IMR-90 (cell line): ENCODE data around the gene NUP210L. TPM values are rescaled to one million over a fixed set of nuclear protein-coding genes. Genes with fewer than 3 reads are reported as not detected.

ENCODE experiments used
- ATAC-seq: fragments of 200-7000 bp; cut with Tn5 transposase; 2 replicates; pipeline ENCODE4 v1.9.1; 2020; ENCODE audit warnings: low read depth, mild to moderate bottlenecking, moderate library complexity
- BruUV-seq: library from RNA; stranded (reverse); fragments of 400-500 nt; replicated peaks from 2 replicates; lab custom pipeline; 2021; lab: Mats Ljungman, UMichigan
- CTCF ChIA-PET: fragments of 300-600 bp; formaldehyde crosslinking; extraction: SDS; loops from one replicate; lab custom pipeline; 2021; ENCODE audit warnings: antibody characterized with exemption; lab: Yijun Ruan, JAX
- POLR2A ChIA-PET: fragments of 300-600 bp; sonication (Branson Sonifier 250); formaldehyde crosslinking; loops from one replicate; lab custom pipeline; 2022; ENCODE audit warnings: antibody characterized with exemption; ENCODE audit not compliant: unreplicated experiment; lab: Charles Lee
- DNase-seq: peaks from one replicate; pipeline ENCODE4 v3.0.0; 2013
- H2AFZ ChIP-seq: replicated peaks from 2 replicates; pipeline ENCODE3; 2013; ENCODE audit warnings: low read length, mild to moderate bottlenecking; ENCODE audit not compliant: poor library complexity
- H2AK5ac ChIP-seq: 2 replicates; pipeline ENCODE4 v1.6.1; 2013; ENCODE audit warnings: low read depth, low read length, inconsistent platforms
- H2AK9ac ChIP-seq: replicated peaks from 2 replicates; pipeline ENCODE3; 2013; ENCODE audit warnings: mild to moderate bottlenecking, low read depth, low read length, moderate library complexity; ENCODE audit not compliant: poor library complexity
- H2BK120ac ChIP-seq: 2 replicates; pipeline ENCODE4 v1.6.1; 2013; ENCODE audit warnings: low read depth, low read length, inconsistent platforms
- H2BK15ac ChIP-seq: 3 replicates; pipeline ENCODE4 v1.6.1; 2013; ENCODE audit warnings: low read depth, low read length, inconsistent platforms
- H2BK20ac ChIP-seq: 2 replicates; pipeline ENCODE4 v1.6.1; 2013; ENCODE audit warnings: low read depth, mild to moderate bottlenecking, inconsistent platforms, low read length, moderate library complexity
- H2BK5ac ChIP-seq: 2 replicates; pipeline ENCODE4 v1.6.1; 2013; ENCODE audit warnings: mild to moderate bottlenecking, low read depth, low read length, inconsistent platforms; ENCODE audit not compliant: poor library complexity, severe bottlenecking
- H3K14ac ChIP-seq: replicated peaks from 2 replicates; pipeline ENCODE4 v1.6.1; 2013; ENCODE audit warnings: low read depth, low read length, inconsistent platforms
- H3K18ac ChIP-seq: 2 replicates; pipeline ENCODE4 v1.6.1; 2013; ENCODE audit warnings: low read depth, low read length, control low read depth
- H3K23ac ChIP-seq: 2 replicates; pipeline ENCODE4 v1.6.1; 2013; ENCODE audit warnings: low read depth, low read length, inconsistent platforms
- H3K27ac ChIP-seq: 2 replicates; pipeline ENCODE4 v1.5.1; 2013; ENCODE audit warnings: mild to moderate bottlenecking, control low read depth, low read length; ENCODE audit not compliant: insufficient read depth
- H3K27me3 ChIP-seq: 2 replicates; pipeline ENCODE4 v1.6.1; 2013; ENCODE audit warnings: low read length; ENCODE audit not compliant: control insufficient read depth, insufficient read depth
- H3K36me3 ChIP-seq: 2 replicates; pipeline ENCODE4 v1.6.1; 2013; ENCODE audit warnings: low read length, mixed read lengths; ENCODE audit not compliant: control insufficient read depth, insufficient read depth
- H3K4ac ChIP-seq: 2 replicates; pipeline ENCODE4 v1.6.1; 2013; ENCODE audit warnings: low read depth, low read length, inconsistent platforms
- H3K4me1 ChIP-seq: 2 replicates; pipeline ENCODE4 v1.6.1; 2013; ENCODE audit warnings: low read length, mixed read lengths; ENCODE audit not compliant: control insufficient read depth, insufficient read depth
- H3K4me2 ChIP-seq: 2 replicates; pipeline ENCODE4 v1.6.1; 2013; ENCODE audit warnings: low read depth, mild to moderate bottlenecking, control low read depth, low read length, moderate library complexity
- H3K4me3 ChIP-seq: 2 replicates; pipeline ENCODE4 v1.5.1; 2013; ENCODE audit warnings: low read depth, mild to moderate bottlenecking, control low read depth, low read length, moderate library complexity; ENCODE audit not compliant: insufficient read depth
- H3K56ac ChIP-seq: 2 replicates; pipeline ENCODE4 v1.6.1; 2013; ENCODE audit warnings: low read length, inconsistent platforms; ENCODE audit not compliant: insufficient read depth; ENCODE audit errors: extremely low read depth
- H3K79me1 ChIP-seq, 2 experiments: 2 replicates each; pipeline ENCODE4 v1.6.1; 2013; ENCODE audit warnings: low read length in 2 of 2, inconsistent platforms in 1 of 2, low read depth in 1 of 2
- H3K9ac ChIP-seq: 2 replicates; pipeline ENCODE4 v1.6.1; 2013; ENCODE audit warnings: low read depth, low read length, control low read depth
- H3K9me1 ChIP-seq: 2 replicates; pipeline ENCODE4 v1.6.1; 2013; ENCODE audit warnings: low read length, inconsistent platforms; ENCODE audit not compliant: insufficient read depth
- H3K9me3 ChIP-seq: 2 replicates; pipeline ENCODE4 v1.6.1; 2013; ENCODE audit warnings: low read length; ENCODE audit not compliant: control insufficient read depth, insufficient read depth
- H4K20me1 ChIP-seq: 2 replicates; pipeline ENCODE4 v1.6.1; 2013; ENCODE audit warnings: low read length, inconsistent platforms; ENCODE audit not compliant: insufficient read depth
- H4K5ac ChIP-seq: 2 replicates; pipeline ENCODE4 v1.6.1; 2013; ENCODE audit warnings: mild to moderate bottlenecking, low read depth, low read length, control low read depth
- H4K8ac ChIP-seq, 2 experiments: 2 replicates each; pipeline ENCODE4 v1.6.1; 2013; ENCODE audit warnings: low read depth in 2 of 2, low read length in 2 of 2, control low read depth in 1 of 2, inconsistent platforms in 1 of 2
- H4K91ac ChIP-seq: 2 replicates; pipeline ENCODE4 v1.6.1; 2013; ENCODE audit warnings: low read depth, low read length, inconsistent platforms; ENCODE audit not compliant: insufficient read depth
- RAD21 ChIP-seq: IDR thresholded peaks from 2 replicates; pipeline ENCODE4 v1.6.1; 2012; ENCODE audit warnings: low read length, improper control_type of control experiment
- RFX5 ChIP-seq: IDR thresholded peaks from 2 replicates; pipeline ENCODE4 v1.8.0; 2012; ENCODE audit warnings: low read depth, mild to moderate bottlenecking, low read length, moderate library complexity
- WGBS, 2 experiments: methylation state at CpG; one replicate each; pipeline versions ENCODE4 v1.1.5 to v1.1.7; 2013; ENCODE audit warnings: missing lambda C conversion rate in 2 of 2; ENCODE audit not compliant: insufficient read length in 1 of 2; ENCODE audit errors: extremely low coverage in 2 of 2; 5-methylcytosine and 5-hydroxymethylcytosine counted together
- dilution Hi-C: fragments of 300-500 bp; cut with HindIII; formaldehyde crosslinking; loops from one replicate; pipeline ENCODE4 v1.14.3; 2018; ENCODE audit warnings: low sequenced_read_pairs; ENCODE audit not compliant: unreplicated experiment
- in situ Hi-C: fragments of 300-500 bp; cut with MboI; formaldehyde crosslinking; loops from 3 replicates; pipeline ENCODE4 v1.14.3; 2019; ENCODE audit warnings: low sequenced_read_pairs, inconsistent platforms, mixed read lengths
- intact Hi-C: fragments of 100-400 bp; cut with micrococcal nuclease; formaldehyde crosslinking; loops from 2 replicates; pipeline ENCODE4 v1.10.0; 2022
- polyA plus RNA-seq, 3 experiments: library from polyadenylated mRNA; depleted of rRNA; stranded (reverse); fragments of >200 nt; gene quantifications; 2 replicates each; pipeline ENCODE4 v1.2.3, GENCODE V29; 2012; ENCODE audit warnings: low replicate concordance in 1 of 3
- total RNA-seq: library from RNA; depleted of rRNA; stranded (reverse); fragments of >200 nt; gene quantifications from 2 replicates; pipeline ENCODE4 v1.2.3, GENCODE V29; 2012
- TF ChIP-seq, protein P1 (sequence below): fragments of 150-350 bp; IDR thresholded peaks from 2 replicates; pipeline ENCODE4 v1.6.1; 2016; ENCODE audit warnings: low read depth, mild to moderate bottlenecking, low read length, moderate library complexity, borderline replicate concordance

Gene NUP210L
- total and polyA plus RNA-seq, 2 of the 4 experiments (the other 2 are of a cell fraction) = under 0.01 to 0.02 TPM

DNA sequence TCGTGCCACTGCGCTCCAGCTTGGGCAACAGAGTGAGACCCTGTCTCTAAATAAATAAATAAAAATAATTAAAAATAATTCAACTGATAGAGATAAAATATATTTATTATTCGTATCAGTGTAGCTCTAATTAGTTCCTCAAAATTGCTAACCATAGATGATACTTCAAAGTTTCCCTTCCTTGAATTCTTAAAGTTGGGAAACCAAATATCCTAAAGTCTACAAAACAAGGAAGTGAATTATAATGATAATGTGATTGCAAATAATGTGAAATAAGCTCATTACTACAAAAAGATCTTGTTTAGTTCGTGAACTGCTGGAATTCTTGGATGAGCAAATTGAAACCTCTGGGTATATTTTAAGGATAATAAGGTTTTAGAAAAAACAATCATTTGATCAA lies 60.5 kb downstream of the NUP210L start:
- H3K9ac ChIP-seq = no peak overlapping the region
- ATAC-seq (no peak), DNase-seq (no peak)
- H2AK5ac ChIP-seq = no peak overlapping the region
- no peak overlapping the region for H2AFZ ChIP-seq
- no peak overlapping the region for H3K4me2 ChIP-seq
- no peaks in the 10 kb centered on the region for H4K20me1 ChIP-seq
- H3K79me1 ChIP-seq = no peaks in the 10 kb centered on the region
- in situ Hi-C loops (no loop called here), intact Hi-C loops (no loop called here), dilution Hi-C loops (no loop called here)
- no peak overlapping the region for H2BK5ac ChIP-seq
- WGBS, 2 experiments = no CpG with 5 or more reads among the region's 4 CpGs
- no peak overlapping the region for H4K8ac ChIP-seq
- TF ChIP-seq, protein P1, sequence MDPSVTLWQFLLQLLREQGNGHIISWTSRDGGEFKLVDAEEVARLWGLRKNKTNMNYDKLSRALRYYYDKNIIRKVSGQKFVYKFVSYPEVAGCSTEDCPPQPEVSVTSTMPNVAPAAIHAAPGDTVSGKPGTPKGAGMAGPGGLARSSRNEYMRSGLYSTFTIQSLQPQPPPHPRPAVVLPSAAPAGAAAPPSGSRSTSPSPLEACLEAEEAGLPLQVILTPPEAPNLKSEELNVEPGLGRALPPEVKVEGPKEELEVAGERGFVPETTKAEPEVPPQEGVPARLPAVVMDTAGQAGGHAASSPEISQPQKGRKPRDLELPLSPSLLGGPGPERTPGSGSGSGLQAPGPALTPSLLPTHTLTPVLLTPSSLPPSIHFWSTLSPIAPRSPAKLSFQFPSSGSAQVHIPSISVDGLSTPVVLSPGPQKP = no peak
- TF ChIP-seq RFX5 = no peak
- no peak for TF ChIP-seq RAD21
- no peak overlapping the region for H3K4ac ChIP-seq
- ChIA-PET POLR2A (no interaction called here), CTCF (interaction anchor here (0.5 kb wide), 1 partner anchor 58 kb away, joined by 3 read pairs; no protein-coding TSS in a partner anchor)
- H3K18ac ChIP-seq = no peak overlapping the region
- no peaks in the 10 kb centered on the region; the same call in 1 of the 2 replicates for H3K9me3 ChIP-seq
- no peak overlapping the region for H3K56ac ChIP-seq
- no peak overlapping the region for H3K14ac ChIP-seq
- no peak overlapping the region for H4K5ac ChIP-seq
- no peak overlapping the region for H4K91ac ChIP-seq
- H2BK15ac ChIP-seq = no peak overlapping the region
- no peak overlapping the region for H3K27ac ChIP-seq
- no peak overlapping the region for H3K4me3 ChIP-seq
- no TSS peak for BruUV-seq
- no peaks in the 10 kb centered on the region for H3K36me3 ChIP-seq
- no peak overlapping the region for H2BK120ac ChIP-seq
- H3K23ac ChIP-seq = no peak overlapping the region
- no peak overlapping the region for H2BK20ac ChIP-seq
- no peaks in the 10 kb centered on the region; the same call in 1 of the 2 replicates for H3K27me3 ChIP-seq
- H2AK9ac ChIP-seq = no peak overlapping the region
- no peaks in the 10 kb centered on the region for H3K9me1 ChIP-seq
- H3K4me1 ChIP-seq = no peaks in the 10 kb centered on the region
